HAP-1 (cell line): ENCODE data around the gene BRD3OS.

Experiments
- DNase-seq, 2 experiments: peaks; one replicate each; pipeline ENCODE4 v3.0.0-alpha.2; 2016 to 2020; ENCODE audit warnings: low spot score in 2 of 2
- H3K27me3 ChIP-seq: fragments of 250-450 bp; sonication (Bioruptor Pico); 2 replicates; pipeline ENCODE4 v1.5.1; 2020; ENCODE audit warnings: low read depth, mild to moderate bottlenecking, moderate library complexity
- H3K36me3 ChIP-seq: fragments of 250-450 bp; sonication (Bioruptor Pico); replicated peaks from 2 replicates; pipeline ENCODE4 v1.5.1; 2020; ENCODE audit warnings: mild to moderate bottlenecking
- H3K4me1 ChIP-seq: fragments of 250-450 bp; sonication (Bioruptor Pico); 2 replicates; pipeline ENCODE4 v1.5.1; 2020; ENCODE audit warnings: mild to moderate bottlenecking
- H3K4me3 ChIP-seq: fragments of 250-450 bp; sonication (Bioruptor Pico); 2 replicates; pipeline ENCODE4 v1.5.1; 2020; ENCODE audit warnings: mild to moderate bottlenecking, moderate library complexity
- H3K9me3 ChIP-seq: fragments of 250-450 bp; sonication (Bioruptor Pico); 2 replicates; pipeline ENCODE4 v1.5.1; 2020; ENCODE audit warnings: mild to moderate bottlenecking, moderate library complexity
- in situ Hi-C: fragments of 300-500 bp; cut with MboI; formaldehyde crosslinking; loops from 3 replicates; pipeline ENCODE4 v1.14.3; 2020; ENCODE audit warnings: low sequenced_read_pairs, inconsistent platforms, mixed read lengths

The BRD3OS gene

DNA sequence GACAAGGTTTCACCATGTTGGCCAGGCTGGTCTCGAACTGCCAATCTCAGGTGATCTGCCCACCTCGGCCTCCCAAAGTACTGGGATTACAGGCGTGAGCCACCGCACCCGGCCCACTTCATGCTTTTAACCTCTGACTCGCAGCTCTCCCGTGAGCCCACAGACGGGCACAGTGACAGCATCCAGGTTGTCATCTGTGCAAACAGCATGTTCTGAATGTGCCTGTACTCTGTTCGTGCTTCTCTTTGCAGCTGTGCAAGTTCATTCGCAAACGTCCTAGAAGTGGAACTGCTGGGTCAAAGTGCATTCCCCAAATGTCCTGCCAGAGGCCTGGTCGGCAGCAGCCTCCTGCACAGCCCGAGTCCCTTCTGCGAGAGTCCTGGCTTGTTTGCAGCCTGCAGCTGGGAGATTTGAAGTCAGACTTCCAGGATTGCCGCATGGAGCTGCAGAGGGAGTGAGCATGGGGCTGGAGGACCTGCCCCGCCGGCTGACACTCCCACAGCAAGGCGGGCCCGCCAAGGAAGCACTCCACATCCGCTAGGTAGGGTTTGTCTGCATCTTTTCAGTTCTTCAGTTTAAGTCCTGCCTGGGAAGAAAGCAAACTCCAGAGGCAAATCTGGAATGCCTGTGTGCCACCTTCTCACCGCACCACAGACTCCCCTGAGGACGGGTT lies 3.4 kb downstream of the BRD3OS start:
- H3K4me3 ChIP-seq: no peak overlapping the region
- DNase-seq: no peak
- H3K9me3 ChIP-seq: no peaks in the 10 kb centered on the region
- in situ Hi-C loops: no loop called here
- peaks cover 26% of the 10 kb centered on the region for H3K36me3 ChIP-seq
- H3K4me1 ChIP-seq: peaks cover 9% of the 10 kb centered on the region
- no peaks in the 10 kb centered on the region for H3K27me3 ChIP-seq

DNA sequence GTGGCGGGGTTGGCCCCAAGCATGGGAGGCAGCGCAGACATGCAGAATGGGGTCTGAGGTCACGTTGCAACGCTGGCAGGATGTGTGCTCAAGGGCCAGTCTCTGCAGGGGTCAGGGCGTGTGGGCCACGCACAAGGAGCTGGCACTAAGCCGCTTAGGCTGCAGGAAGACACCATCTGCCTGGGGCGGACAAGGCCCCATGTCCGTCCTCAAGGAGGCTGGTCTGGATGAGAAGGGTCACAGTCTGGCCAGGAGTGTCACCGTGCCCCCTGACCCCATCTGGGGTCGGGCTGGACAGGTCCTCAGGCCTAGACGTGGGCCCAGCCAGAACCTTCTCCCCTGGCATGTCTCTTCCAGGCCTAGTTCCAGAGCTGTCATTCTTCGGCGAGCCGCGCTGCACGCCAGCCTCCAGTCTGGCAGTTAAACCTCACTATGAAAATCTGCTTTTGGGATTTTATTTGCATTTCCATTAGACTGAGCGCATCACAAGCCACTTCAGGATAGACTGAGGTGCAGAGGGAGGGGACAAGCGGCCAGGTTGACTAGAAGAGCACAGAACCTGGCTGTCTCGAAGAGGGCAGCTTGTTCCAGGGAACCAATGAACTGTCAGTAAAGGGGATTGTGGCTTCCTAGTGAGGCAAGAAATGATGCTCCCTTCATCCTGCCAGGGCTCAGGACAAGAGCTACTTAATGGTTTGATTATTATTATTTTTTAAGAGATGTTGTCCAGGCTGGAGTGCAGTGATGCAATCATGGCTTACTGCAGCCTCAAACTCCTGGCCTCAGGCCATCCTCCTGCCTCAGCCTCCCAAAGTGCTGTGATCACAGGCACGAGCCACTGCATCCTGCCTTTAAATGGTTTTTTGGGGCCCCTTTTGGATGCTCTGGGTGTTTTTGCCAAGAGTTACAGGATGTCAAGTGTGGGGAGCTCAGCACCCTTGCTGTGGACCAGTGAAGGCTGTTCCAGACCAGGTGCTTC lies 4.3 kb downstream of the BRD3OS start:
- no peak for DNase-seq
- Histone ChIP-seq H3K36me3 (peaks cover 33% of the 10 kb centered on the region), H3K9me3 (no peaks in the 10 kb centered on the region), H3K27me3 (no peaks in the 10 kb centered on the region), H3K4me3 (no peak overlapping the region), H3K4me1 (peaks cover 8% of the 10 kb centered on the region)
- in situ Hi-C loops: no loop called here

- DNase-seq: no peak
- H3K27me3 ChIP-seq: no peaks in the 10 kb centered on the region
- peaks cover 46% of the 10 kb centered on the region for H3K36me3 ChIP-seq
- H3K4me1 ChIP-seq: peaks cover 5% of the 10 kb centered on the region
- H3K9me3 ChIP-seq: no peaks in the 10 kb centered on the region
- in situ Hi-C loops: no loop called here
- no peak overlapping the region for H3K4me3 ChIP-seq
Observed at GRCh38 chr9:134030821-134031470, 5.7 kb downstream of the BRD3OS start.

DNA sequence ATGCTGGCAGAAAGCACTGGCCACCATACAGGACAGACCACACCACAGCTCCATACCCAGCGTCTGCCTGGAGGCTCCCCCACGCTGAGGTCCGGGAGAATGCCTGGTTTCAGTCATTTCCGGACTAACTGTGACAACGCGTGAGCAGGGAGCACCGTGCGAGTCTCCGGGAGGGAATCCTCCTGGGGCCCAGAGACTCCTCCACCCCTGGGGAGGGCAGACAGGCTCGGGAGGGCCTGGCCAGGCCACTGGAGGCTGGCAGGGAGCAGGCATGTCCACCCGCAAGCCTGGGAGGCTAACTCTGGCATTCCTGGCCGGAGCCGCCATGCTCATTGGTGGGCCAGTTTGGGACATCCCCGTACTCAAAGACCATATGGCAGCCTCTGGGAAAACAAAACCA lies 6.5 kb downstream of the BRD3OS start:
- in situ Hi-C loops: no loop called here
- DNase-seq: no peak
- Histone ChIP-seq H3K4me1 (no peaks in the 10 kb centered on the region), H3K4me3 (no peak overlapping the region), H3K9me3 (no peaks in the 10 kb centered on the region), H3K36me3 (peaks cover 55% of the 10 kb centered on the region), H3K27me3 (no peaks in the 10 kb centered on the region)

DNA sequence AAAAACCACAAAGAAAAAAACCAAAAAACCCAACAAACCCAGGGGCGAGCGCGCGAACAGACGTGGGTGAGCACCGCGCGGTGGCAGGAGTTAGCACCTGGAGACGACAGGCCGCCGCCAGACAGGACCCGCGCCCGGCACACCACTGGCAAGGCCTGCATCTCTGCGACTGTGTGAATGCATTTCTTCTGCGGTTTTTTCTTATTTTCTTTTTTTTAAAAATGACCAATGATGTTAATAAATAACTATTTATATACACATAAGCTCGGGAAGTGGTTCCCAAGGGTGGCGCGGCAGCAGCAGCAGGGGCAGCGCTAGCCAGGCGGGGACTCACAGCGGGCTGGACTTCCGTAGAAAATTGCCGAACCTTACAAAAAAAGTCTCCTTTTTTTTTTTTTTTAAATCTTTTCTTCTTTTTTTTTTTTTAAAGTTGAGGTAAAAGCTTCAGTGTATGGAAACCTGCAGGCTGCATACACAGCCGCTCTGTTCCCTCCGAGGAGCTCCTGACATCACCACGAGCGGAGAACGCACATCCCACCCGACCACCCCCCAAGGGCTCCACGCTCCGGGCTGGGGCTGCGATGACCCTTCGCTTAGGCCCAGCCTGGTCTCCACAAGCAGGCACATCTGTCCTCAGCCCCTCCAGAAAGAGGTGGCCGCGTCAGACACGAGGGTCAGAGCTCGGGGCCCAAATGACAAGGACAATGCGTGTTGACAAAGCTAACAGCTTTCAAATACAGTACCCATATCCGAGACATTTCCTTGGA lies 7.4 kb downstream of the BRD3OS start:
- H3K4me3 ChIP-seq: no peak overlapping the region
- no peaks in the 10 kb centered on the region for H3K9me3 ChIP-seq
- DNase-seq: no peak
- H3K27me3 ChIP-seq: no peaks in the 10 kb centered on the region
- H3K36me3 ChIP-seq: peaks cover 56% of the 10 kb centered on the region
- no peaks in the 10 kb centered on the region for H3K4me1 ChIP-seq
- in situ Hi-C loops: no loop called here

GRCh38 chr9:134033516-134034214 lies 8.4 kb downstream of the BRD3OS start:
- H3K4me1 ChIP-seq: no peaks in the 10 kb centered on the region
- H3K36me3 ChIP-seq: peaks cover 60% of the 10 kb centered on the region

DNA sequence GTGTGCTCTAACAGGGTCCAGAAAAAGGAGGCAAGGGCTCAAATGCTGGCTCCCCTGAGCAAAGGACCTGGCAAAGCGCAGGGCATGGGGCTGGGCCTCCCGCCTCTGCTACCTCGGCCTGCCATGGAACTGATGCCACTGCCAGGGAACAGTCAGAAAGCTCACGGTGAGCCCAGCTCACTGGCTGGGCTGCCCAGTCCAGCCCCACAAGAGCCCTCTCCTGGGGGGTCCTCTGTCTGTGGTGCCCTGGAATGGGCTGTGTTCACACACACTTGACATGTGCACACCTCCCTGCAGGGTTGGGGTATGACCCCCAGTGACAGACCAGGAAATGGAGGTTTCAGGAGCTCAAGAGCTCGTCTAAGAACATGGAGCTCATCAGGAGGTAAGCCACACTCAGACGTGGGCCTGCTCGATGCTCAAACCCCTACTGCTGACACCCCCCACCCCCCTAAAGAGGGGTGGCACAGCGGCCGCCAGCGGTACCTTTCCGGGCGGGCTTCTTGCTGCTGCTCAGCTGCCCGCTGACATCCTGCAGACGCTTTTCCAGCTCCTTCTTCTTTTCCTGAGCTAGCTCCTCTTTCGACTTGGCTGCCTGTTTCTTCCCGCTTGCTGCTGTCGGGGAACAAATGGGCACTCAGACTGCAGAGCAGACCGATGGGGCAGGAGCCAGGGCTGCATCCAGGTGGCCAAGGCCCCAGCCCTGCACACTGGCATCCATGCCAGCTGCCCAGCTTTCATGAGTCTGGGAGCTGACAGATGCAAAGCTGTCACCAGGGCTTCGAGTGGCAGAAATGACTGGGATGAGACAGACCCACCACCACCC lies 9.1 kb downstream of the BRD3OS start:
- no peak overlapping the region for H3K4me3 ChIP-seq
- peaks cover 68% of the 10 kb centered on the region for H3K36me3 ChIP-seq
- no peak for DNase-seq
- H3K4me1 ChIP-seq: no peaks in the 10 kb centered on the region
- in situ Hi-C loops: no loop called here
- no peaks in the 10 kb centered on the region for H3K9me3 ChIP-seq
- no peaks in the 10 kb centered on the region for H3K27me3 ChIP-seq

More at GRCh38 chr9:134033516-134034214, 8.4 kb downstream of the BRD3OS start:
- no peak for DNase-seq
- in situ Hi-C loops: no loop called here
- Histone ChIP-seq H3K4me3 (no peak overlapping the region), H3K27me3 (no peaks in the 10 kb centered on the region), H3K9me3 (no peaks in the 10 kb centered on the region)

DNA sequence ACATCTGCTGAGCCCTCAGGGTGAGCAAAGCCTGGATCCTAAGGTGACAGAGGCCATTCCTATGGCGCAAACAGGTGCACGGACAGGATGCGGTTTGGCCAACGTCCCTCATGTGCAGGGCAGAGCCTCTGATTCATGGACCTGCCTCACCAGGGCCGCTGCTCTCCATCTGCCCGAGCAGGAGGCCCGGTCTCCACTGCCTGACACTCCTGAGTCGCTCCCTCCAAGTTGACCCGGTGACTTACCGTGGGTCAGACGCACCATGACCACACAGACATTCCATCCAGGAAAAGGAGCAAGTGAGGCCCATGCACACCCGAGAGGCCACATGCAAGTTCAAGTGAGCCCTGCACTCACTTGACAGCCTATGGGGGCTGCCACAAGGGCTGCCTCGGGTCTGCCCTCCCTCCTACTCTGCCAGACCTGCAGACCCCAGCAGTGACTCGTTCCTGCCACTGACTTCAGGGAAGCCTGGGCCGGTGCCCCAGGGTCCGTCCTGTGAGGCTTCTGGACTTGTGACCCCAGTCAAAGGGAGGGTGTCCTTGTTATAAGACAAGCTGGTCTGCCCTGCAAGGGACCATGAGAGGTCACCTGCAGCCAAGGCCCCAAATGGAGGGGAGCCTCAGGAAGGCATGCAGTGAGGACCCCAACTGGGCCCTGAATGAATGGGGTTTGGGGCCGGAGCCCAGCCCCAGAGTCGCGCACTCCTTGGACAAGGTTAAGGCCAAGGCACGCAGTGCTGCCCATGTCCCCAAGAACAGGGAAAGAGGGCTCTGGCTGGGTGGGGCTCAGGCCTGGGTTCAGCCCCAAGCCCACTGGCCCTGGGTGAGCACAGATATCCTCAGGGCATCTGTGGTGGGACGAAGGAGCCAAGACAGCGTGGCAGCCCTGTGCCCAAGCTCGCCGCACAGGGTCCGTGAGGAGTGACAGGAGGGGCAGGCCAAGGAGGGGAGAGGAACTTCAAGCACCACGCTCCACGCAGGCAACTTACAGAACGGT lies 10.1 kb downstream of the BRD3OS start:
- H3K36me3 ChIP-seq: peaks cover 76% of the 10 kb centered on the region
- no peak for DNase-seq
- no peaks in the 10 kb centered on the region for H3K9me3 ChIP-seq
- in situ Hi-C loops: no loop called here
- H3K27me3 ChIP-seq: no peaks in the 10 kb centered on the region
- no peak overlapping the region for H3K4me3 ChIP-seq
- H3K4me1 ChIP-seq: no peaks in the 10 kb centered on the region

DNA sequence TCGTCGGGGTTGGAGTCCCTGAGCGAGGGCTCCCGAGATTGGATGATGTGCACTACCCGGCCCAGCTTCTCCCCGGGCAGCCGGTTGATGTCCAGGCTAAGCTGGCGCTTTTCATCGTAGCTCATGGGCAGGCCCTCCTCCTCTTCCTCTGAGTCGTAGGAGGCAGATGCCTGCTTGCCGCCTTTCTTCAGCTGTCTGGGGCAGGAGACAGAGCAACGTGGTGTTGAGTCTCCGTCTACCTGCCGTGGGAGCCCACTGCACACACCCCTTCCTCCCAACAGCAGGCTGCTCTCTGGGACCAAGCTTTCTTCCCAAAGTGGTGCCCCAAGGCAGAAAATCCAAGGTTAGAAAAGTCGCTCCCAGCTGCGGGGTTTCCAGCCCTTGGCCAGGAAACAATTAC lies 10.8 kb downstream of the BRD3OS start:
- in situ Hi-C loops: no loop called here
- Histone ChIP-seq H3K4me3 (no peak overlapping the region), H3K27me3 (no peaks in the 10 kb centered on the region), H3K9me3 (no peaks in the 10 kb centered on the region), H3K4me1 (no peaks in the 10 kb centered on the region), H3K36me3 (peaks cover 78% of the 10 kb centered on the region)
- no peak for DNase-seq

DNA sequence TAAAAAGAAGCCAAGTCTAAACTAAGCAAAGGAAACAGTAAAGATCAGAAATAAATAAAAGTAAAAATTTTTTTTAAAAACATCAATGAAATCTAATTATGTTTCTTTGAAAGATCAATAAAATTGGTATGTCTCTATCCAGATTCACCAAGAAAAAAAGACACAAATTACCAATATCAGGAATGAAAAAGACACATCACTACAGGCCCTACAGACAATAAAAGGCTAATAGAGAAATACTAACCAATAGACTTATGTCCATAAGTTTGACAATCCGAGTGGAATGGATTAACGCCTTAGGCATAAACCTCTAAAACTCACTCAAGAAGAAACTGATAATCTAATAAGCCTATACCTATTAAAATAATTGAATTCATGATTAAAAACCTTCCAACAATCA lies 12.4 kb downstream of the BRD3OS start:
- in situ Hi-C loops: no loop called here

GRCh38 chr9:134039386-134040175 lies 14.3 kb downstream of the BRD3OS start:
- peaks cover 81% of the 10 kb centered on the region for H3K36me3 ChIP-seq

More for the DNA sequence above, 12.4 kb downstream of the BRD3OS start:
- Histone ChIP-seq H3K4me3 (no peak overlapping the region), H3K9me3 (no peaks in the 10 kb centered on the region), H3K36me3 (peaks cover 83% of the 10 kb centered on the region), H3K4me1 (no peaks in the 10 kb centered on the region), H3K27me3 (no peaks in the 10 kb centered on the region)
- DNase-seq: no peak

More at GRCh38 chr9:134039386-134040175, 14.3 kb downstream of the BRD3OS start:
- H3K4me1 ChIP-seq: no peaks in the 10 kb centered on the region
- DNase-seq: no peak
- no peak overlapping the region for H3K4me3 ChIP-seq
- no peaks in the 10 kb centered on the region for H3K27me3 ChIP-seq
- in situ Hi-C loops: no loop called here
- H3K9me3 ChIP-seq: no peaks in the 10 kb centered on the region
